ENCODE results near the gene HES1. TPM values are rescaled to one million over a fixed set of nuclear protein-coding genes. Genes with fewer than 3 reads are reported as not detected.
"Not testable (repeated sequence)": the region's sequence is repeated elsewhere in the genome, so short reads cannot be mapped to it uniquely, and the experiment has no call there.

HES1 gene
- total RNA-seq, 2 donors from 2014 or later = 29.3 to 60.5 TPM

DNA sequence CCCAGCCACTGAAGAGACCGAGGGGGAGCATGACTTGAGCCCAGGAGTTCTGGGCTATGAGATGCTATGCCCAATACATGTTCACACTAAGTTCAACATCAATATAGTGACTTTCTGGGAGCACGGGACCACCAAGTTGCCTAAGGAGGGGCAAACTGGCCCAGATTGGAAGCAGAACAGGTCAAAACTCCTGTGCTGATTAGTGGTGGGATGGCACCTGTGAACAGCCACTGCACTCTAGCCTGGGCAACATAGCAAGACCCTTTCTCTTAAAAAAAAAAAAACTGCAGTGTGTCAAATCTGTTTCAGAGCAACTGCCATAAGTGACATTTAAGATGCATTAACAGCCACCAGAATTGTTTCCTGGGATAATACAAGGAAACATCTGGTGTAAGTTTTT is 9.8 kb downstream of the HES1 start:
- peaks cover 11 to 17% of the 10 kb centered on the region in 2 donors for H3K4me1 ChIP-seq (ENCODE audit: control insufficient read depth in 1 of 2, low read depth in 2 of 2)

DNA sequence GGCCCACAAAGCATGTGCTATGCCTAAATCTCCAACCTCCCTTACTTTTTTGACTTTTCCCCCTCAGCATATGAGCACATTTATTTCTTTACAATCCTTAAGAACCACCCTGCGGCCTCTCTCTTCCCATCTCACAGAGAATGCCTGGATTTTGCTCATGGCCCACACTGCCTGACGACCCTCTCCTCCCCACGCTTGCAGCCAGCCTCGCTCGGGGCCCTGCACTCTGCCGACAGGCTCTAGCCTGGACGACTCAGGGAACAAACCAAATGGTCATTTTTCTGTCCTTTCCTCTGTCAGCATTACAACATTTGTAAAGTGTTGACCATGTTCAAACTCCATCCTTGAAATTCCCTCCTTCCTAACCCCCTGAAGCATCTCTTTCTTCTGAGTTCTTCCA is 11.7 kb downstream of the HES1 start:
- DNase-seq (ENCODE audit: low spot score) (no peak), ATAC-seq (ENCODE audit: insufficient number of reproducible peaks, low FRiP score, low read depth) (no peak)
- H3K36me3 ChIP-seq = no peaks in the 10 kb centered on the region
- no peaks in the 10 kb centered on the region for H3K27me3 ChIP-seq (replicated peaks; ENCODE audit: insufficient read depth)
- TF ChIP-seq, protein P1, sequence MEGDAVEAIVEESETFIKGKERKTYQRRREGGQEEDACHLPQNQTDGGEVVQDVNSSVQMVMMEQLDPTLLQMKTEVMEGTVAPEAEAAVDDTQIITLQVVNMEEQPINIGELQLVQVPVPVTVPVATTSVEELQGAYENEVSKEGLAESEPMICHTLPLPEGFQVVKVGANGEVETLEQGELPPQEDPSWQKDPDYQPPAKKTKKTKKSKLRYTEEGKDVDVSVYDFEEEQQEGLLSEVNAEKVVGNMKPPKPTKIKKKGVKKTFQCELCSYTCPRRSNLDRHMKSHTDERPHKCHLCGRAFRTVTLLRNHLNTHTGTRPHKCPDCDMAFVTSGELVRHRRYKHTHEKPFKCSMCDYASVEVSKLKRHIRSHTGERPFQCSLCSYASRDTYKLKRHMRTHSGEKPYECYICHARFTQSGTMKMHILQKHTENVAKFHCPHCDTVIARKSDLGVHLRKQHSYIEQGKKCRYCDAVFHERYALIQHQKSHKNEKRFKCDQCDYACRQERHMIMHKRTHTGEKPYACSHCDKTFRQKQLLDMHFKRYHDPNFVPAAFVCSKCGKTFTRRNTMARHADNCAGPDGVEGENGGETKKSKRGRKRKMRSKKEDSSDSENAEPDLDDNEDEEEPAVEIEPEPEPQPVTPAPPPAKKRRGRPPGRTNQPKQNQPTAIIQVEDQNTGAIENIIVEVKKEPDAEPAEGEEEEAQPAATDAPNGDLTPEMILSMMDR (IDR thresholded peaks at IDR 0.05) = no peak
- H3K4me3 ChIP-seq = no peak overlapping the region
- no peak overlapping the region for H3K27ac ChIP-seq
- H3K9me3 ChIP-seq = no peaks in the 10 kb centered on the region
- H3K4me1 ChIP-seq (ENCODE audit: control insufficient read depth in 1 of 2, low read depth in 2 of 2) = peaks cover 3 to 4% of the 10 kb centered on the region in 2 donors

More for the DNA sequence above, 9.8 kb downstream of the HES1 start:
- Histone ChIP-seq H3K9me3 (no peaks in the 10 kb centered on the region), H3K27me3 (replicated peaks; ENCODE audit: insufficient read depth) (no peaks in the 10 kb centered on the region), H3K36me3 (no peaks in the 10 kb centered on the region), H3K4me3 (no peak overlapping the region), H3K27ac (no peak overlapping the region)
- ATAC-seq (ENCODE audit: insufficient number of reproducible peaks, low FRiP score, low read depth) (no peak), DNase-seq (ENCODE audit: low spot score) (no peak)
- TF ChIP-seq, protein P1 (IDR thresholded peaks at IDR 0.05) = no peak

DNA sequence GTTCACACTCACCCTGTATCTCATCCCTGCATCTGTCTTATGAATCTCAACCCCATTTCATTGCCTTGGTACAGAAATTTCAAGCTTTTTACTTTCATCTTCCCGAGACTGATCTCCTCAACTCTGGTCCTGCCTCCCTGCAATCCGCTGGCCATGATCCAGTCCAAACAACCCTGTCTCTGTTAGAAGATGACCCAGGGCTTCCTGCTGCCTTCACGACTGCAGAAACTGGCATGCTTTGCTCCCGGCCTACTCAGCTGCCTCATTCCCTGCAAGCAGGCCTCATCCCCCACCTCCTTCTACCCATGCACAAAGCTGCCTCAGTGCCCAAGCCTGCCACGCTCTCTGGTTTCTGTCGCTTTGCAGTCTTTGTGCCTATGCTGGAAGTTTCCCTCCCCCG is 12.4 kb downstream of the HES1 start:
- Histone ChIP-seq H3K27ac (no peak overlapping the region), H3K27me3 (replicated peaks; ENCODE audit: insufficient read depth) (no peaks in the 10 kb centered on the region), H3K9me3 (no peaks in the 10 kb centered on the region), H3K4me3 (no peak overlapping the region), H3K4me1 (ENCODE audit: control insufficient read depth in 1 of 2, low read depth in 2 of 2) (no peaks in the 10 kb centered on the region), H3K36me3 (no peaks in the 10 kb centered on the region)
- TF ChIP-seq, protein P1 (IDR thresholded peaks at IDR 0.05) = no peak
- ATAC-seq (ENCODE audit: insufficient number of reproducible peaks, low FRiP score, low read depth) (no peak), DNase-seq (ENCODE audit: low spot score) (no peak)

GRCh38 chr3:194150252-194150934 is 14.4 kb downstream of the HES1 start:
- Histone ChIP-seq H3K27me3 (replicated peaks; ENCODE audit: insufficient read depth) (no peaks in the 10 kb centered on the region), H3K27ac (no peak overlapping the region), H3K9me3 (no peaks in the 10 kb centered on the region), H3K4me1 (ENCODE audit: control insufficient read depth in 1 of 2, low read depth in 2 of 2) (no peaks in the 10 kb centered on the region), H3K4me3 (no peak overlapping the region), H3K36me3 (no peaks in the 10 kb centered on the region)
- DNase-seq (ENCODE audit: low spot score) = no peak
- TF ChIP-seq, protein P1 (IDR thresholded peaks at IDR 0.05) = no peak
- ATAC-seq (ENCODE audit: insufficient number of reproducible peaks, low FRiP score, low read depth) = no peak

DNA sequence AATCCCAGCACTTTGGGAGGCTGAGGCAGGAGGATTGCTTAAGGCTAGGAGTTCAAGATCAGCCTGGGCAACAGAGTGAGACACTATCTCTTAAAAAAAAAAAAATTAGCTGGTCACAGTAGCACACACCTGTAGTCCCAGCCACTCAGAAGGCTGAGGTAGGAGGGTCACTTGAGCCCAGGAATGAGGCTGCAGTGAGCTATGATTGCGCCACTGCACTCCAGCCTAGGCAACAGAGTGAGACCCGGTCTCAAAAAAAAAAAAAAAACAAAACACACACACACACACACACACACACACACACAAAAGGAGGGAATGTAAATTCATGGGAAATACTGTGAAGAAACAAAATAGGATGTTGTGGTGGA is 15.0 kb downstream of the HES1 start:
- not testable (repeated sequence) for H3K4me3 ChIP-seq; H3K9me3 ChIP-seq; H3K36me3 ChIP-seq; ATAC-seq (ENCODE audit: insufficient number of reproducible peaks, low FRiP score, low read depth); H3K4me1 ChIP-seq (ENCODE audit: control insufficient read depth in 1 of 2, low read depth in 2 of 2); DNase-seq (ENCODE audit: low spot score); H3K27ac ChIP-seq; H3K27me3 ChIP-seq (replicated peaks; ENCODE audit: insufficient read depth)

DNA sequence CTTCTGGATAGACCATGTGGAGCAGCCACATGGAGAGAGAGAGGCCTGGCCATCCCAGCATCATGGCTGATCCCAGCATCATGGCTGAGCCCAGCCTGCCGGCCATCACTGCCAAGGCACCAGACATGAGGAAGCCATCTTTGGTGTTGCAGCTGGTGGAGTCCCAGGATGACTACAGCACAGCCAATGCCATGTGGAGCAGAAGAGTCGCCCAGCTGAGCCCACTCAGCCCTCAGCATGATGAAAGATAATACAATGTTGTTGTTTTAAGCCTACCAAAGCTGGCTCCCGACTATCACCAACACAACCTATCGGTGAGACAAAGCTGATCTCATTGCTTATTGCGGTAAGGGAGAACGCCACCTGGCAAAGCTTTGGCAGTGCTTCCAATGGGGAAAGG is 18.4 kb downstream of the HES1 start:
- TF ChIP-seq, protein P1 (IDR thresholded peaks at IDR 0.05) = no peak
- H3K27me3 ChIP-seq (replicated peaks; ENCODE audit: insufficient read depth) = no peaks in the 10 kb centered on the region
- ATAC-seq (ENCODE audit: insufficient number of reproducible peaks, low FRiP score, low read depth) (no peak), DNase-seq (ENCODE audit: low spot score) (no peak)
- no peaks in the 10 kb centered on the region for H3K9me3 ChIP-seq
- no peaks in the 10 kb centered on the region for H3K36me3 ChIP-seq
- H3K27ac ChIP-seq = no peak overlapping the region
- H3K4me3 ChIP-seq = no peak overlapping the region
- peaks cover 0 to 5% of the 10 kb centered on the region in 2 donors for H3K4me1 ChIP-seq (ENCODE audit: control insufficient read depth in 1 of 2, low read depth in 2 of 2)
